GM19239 (cell line): ENCODE measurements around the gene NOL9.
A peak's percentile ranks its signal among the peaks of the same experiment; 100 is the strongest.
"Not testable (repeated sequence)": the region's sequence is repeated elsewhere in the genome, so short reads cannot be mapped to it uniquely, and the experiment has no call there.

ENCODE experiments used
- DNase-seq: peaks from one replicate; pipeline ENCODE4 v3.0.0; 2011; ENCODE audit warnings: low spot score; ENCODE audit not compliant: insufficient read length
- FAIRE-seq: peaks from 2 replicates; lab custom pipeline; 2011; peaks lifted over from hg19 to GRCh38; lab: Jason Lieb, UNC

Gene NOL9

DNA sequence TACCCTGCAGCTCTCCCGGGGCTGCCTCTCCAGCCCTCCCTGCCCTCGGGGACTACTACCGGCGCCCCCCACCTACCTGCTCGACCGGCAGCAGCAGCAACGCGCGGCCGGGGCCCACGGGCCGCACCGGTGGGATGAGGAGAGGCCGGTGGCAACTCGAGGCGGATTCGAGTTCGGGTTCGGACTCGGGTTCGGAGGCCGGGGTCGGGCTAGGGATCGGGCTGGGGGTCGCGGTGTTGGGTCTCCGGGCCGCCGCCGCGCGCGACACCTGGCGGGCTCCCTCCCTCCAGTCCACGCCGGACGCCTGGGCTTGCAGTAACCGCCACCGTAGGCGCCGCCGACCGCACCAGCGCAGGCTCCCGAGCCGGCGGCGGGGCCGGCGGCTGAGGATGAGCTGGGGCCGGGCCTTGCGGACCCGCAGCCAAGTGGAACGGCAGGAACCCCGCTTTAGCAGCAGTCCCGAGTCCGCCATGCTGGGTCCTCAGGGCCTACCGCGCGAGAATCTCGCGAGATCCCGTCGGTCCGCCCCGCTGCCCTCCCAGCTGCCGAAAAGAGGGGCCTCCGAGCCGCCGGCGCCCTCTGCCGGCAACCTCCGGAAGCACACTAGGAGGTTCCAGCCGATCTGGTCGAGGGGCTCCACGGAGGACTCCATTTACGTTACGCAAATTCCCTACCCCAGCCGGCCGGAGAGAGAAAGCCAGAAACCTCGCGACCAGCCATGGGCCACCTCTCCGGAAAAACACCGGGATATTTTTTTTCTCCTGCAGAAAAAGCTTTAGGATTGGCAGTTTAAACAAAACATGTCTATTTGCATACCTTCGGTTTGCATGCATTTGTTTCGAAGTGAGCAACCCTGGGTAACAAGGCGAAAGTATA, at the start of gene NOL9:
Gene NOL9 (minus strand): TSS at position 483 of the 876 bp plus-strand sequence. CDS start 11 bp downstream, at position 472.
- FAIRE-seq, result peak; percentile 92
- peak; percentile 99 for DNase-seq

DNA sequence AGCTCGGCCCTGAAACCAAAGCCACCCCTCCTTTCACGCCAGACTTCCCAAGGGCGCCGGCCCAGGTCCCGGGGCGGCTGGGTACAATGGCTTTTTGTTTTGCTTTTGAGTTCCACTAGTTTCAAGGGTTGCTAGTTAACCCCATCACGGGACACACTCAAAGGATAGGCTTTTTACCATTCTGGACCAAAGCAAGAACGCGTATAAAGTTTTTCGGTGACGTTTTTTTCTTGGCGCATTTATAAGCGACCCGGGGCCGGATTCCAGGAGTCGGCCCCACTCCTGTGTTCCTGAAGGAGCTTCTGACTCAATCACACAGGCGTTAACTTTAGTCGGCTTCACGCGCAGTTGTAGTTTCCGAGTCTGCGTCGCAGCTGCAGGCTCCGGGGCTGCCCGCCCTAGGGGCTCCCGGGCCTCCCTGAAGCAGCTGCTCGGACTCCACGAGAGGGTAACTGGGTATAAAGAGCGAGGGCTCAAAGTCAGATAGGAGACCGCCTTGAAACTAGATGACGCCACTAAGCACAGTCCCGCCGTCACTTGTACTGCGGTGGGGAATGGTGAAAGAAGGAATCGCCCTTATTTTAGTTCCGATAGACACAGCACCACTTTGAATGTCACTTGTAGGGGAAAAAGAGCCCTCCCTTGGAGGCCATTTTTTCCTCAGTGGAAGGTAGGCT, 49.1 kb upstream of the NOL9 start:
- DNase-seq (no peak), FAIRE-seq (peak; percentile 81)

DNA sequence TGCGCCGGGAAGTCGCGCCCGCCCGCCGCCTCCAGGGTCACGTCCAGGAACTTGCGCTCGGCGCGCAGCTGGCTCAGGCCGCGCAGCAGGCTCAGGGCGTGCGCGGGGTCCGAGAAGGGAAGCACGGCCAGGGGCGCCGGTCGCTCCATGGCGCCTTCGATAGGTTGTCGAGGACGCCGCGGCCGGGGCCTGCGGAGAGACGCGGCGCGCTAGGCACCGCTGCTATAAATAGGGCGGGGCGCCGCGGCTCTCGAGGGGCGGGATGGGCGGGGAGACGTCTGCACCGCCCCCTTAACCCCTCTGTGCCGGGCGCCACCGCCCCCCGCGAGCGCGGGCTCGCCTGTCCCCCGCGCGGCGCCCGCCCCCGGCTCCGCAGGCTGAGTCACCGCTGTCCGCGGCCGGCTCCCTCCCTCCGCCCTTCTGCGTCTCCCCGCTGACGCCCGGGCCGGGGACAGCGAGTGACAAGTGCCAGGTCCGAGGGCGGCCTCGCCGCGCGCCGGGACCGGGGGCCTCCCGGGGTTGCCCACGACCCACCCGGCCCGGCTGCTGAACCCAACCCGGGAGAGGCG, 48.4 kb upstream of the NOL9 start, which contains the start of gene KLHL21:
Gene KLHL21 (minus strand): TSS at position 201 of the 569 bp plus-strand sequence. CDS start 52 bp downstream, at position 149.
- FAIRE-seq (no peak), DNase-seq (peak; percentile 76)

DNA sequence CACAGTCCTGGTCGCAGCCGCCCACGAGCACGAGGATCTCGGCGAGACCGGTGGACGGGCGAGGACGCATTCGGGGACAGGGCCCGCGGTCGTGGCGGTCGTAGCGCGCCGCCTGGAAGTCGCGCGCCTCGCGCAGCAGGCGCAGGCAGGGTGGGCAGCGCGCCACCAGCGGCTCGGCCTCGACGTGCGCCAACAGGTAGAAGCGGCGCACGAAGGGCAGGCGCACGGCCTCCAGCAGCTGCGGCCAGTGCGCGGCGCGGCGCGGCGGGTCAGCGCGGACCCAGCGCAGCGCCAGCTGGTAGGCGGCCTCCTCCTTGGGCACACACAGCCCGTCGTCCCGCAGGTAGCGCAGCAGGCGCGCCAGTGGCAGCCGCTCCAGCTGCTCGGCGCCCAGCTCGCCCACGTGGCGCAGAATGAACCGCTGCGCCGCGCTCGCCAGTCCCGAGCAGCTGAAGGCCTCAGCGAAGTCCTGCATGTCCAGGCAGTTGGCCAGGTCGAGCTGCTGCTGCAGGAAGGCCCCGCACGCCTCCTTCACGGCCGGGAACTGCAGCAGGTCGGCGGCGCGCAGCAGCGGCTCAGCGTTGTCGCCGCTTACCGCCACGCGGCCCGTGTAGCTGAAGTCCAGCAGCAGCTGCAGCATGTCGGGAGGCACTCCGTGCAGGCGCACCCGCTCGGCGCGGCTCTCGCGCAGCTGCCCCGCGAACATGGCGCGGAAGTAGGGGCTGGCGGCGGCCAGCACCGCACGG, 47.8 kb upstream of the NOL9 start:
- FAIRE-seq (no peak), DNase-seq (no peak)

DNA sequence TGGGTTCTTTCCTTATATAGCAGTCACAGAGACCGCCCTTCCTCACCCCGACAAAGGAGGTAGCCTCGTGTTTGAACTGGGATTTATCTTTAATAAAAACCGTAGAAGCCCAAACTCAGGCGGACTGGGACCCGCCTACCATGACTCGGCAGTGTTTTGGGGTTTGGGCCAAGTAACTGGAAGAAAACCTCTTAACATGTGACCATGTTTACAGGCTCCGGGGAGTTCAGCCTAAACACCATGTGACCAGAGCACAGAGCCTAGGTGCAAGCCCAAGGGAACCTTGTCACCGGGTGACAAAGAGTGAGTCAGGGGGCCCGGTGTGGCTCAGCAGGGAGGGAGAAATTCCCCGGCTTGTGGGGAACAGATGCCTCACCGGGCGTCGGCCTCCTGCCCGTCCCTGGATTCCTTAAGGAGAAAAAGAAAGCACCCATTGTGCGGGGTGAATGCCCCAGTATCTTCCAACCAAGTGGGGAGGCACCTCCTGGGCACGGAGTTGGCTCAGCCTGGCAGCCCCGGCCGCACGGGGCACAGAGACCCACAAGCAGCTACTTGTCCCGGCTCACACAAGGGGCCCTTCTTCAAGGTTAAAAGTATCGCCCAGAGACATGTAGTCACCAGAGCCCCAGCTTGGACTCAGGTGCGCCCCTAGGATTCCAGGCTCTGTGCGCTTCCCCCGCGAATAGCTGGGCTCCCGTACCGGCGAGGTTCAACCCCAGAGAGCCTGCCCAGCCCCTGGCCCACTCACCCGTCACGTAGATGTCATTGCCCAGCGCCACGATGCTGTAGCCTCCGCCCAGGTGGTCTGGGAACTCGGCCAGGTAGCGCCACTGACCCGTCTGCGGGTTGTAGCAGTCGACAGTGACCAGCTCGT, 47.0 kb upstream of the NOL9 start:
- DNase-seq, result no peak
- peak; percentile 58 for FAIRE-seq

DNA sequence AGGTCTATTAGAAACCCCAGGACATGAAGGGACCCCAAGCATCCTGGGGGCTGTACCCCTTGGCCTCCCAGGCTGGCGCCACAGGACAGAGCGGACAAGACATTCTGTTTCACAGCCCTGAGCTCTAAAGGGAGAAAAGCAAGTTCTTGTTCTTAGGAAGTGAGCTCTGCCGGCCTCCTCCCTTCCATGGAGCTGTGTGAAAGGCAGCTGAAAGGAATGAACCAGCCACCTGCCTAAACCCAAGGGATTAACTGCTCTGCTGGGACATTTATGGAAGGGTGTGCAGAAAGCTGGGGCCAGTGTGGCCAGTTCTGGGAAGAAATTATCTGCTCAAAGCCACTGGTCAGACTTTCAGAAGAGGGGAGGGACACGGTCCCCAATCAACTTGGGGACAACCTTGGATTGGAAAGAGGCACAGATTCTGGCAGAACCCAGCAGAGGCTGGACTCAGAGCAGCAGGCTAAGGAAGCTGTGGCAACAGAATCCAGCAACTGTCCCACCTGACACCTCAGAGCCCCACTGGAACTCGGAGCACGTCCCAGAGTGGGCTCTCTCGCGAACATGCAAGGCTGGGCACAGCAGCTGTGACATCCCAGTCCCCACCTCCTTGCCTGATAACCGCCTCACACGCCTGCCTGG, 46.2 kb upstream of the NOL9 start:
- FAIRE-seq (no peak), DNase-seq (no peak)

DNA sequence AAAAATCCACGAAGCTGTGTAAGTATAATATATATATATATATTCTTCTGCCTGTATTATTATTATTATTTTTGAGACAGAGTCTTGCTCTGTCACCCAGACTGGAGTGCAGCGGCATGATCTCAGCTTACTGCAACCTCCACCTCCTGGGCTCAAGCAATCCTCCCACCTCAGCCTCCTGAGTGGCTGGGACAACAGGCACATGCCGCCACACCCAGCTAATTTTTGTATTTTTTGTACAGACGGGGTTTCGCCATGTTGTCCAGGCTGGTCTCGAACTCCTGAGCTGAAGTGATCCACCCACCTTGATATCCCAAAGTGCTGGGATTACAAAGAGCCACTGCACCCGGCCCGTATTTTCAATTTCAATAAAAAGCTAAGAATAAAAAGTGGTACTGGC, 45.7 kb upstream of the NOL9 start:
- not testable (repeated sequence) for FAIRE-seq, DNase-seq

DNA sequence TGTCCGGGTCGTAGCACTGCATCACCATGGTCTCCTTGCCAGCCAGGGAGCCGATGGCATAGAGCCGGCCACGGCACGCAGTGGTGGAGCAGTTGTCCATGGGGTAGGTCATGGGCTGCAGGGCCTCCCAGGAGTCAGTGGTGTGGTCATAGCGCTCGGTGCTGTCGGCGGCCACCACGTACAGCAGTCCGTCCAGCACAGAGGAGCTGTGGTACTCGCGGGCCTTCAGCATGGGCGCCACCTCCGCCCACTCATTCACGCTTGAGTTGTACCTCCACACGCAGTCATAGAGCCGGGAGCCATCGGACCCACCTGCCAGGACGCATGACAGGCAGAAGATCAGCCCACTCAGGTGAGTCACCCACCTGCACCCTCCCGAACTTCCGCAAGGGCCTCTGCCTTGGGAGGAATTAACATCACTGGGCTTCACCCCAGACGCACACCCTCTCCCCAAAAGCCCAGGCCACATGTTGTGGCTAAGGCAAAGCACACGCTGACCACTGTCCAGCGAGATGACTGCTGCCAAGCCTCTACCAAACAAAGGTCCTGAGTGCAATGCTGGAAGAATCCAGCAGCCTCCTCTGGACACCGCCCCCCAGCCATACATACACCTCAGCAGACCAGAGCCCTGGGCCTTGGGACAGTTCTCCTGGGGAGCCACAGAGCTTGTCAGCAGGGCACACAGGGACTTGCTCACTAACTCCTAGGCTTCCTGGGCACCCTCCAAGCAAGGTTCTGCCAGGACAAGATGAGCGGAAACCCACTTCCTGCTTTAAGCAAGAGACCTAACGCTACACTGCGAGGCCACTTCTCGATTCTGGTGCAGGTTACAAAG, 45.0 kb upstream of the NOL9 start:
- peak; percentile 76 for FAIRE-seq
- DNase-seq, result no peak

DNA sequence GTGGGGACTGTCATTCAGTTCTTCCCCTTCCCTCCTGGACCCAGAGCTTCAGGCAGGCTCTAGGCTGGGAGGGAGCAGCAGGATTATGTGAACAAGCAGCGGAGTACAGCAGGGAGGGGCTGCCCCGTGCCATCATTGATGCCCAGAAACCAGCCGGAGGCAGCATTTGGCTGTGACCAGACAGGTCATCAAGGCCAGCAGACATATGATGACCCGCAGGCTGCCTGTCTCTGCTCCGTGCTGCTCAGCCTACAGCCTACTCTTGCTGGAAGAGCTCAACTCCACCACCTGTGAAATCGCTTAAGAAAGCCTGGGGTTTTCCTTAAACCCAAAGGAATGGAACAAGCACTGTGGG, 43.4 kb upstream of the NOL9 start:
- DNase-seq (no peak), FAIRE-seq (no peak)

DNA sequence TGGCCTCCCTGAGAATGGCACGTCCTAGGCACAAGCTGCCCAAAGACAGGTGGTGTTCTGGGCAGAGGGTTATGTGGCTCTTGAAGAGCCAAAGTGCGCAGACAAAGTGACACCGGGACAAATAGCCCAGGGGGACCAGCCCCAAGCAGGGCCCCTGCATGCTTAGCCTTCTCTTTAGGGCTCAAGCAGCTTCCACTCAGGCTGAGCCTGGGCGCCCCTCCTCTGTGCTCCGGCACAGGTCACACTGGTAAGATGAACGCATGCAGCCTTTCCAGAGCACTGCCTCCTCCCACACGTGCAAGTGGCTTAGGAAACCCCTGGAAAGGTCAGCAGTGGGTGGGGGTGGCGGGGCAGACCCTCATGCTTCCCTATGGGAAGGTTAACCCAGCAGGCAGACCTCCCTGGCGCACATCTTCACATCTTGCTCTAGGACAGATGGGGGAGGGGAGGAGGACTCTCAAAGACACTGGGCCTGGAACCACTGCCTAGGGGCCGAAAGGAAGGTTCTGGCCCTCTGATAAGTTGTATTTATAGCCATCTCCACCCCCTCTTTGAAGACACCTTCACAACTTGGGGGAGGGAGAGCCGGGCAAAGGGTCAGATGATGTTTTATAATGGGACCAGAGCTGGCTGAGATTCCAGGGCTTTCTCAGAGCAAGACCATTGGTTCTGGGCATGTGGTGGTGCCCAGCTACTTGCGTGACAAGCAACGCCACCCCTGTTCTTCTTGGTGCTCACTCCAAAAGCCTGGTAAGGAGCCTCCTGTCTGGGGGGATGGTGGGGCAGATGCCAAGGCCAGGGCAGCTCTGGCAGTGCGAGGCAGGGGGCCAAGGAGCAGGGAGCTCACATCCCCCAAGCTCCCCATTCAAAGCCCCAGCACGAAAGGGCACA, 42.8 kb upstream of the NOL9 start:
- no peak for DNase-seq
- FAIRE-seq, result no peak

DNA sequence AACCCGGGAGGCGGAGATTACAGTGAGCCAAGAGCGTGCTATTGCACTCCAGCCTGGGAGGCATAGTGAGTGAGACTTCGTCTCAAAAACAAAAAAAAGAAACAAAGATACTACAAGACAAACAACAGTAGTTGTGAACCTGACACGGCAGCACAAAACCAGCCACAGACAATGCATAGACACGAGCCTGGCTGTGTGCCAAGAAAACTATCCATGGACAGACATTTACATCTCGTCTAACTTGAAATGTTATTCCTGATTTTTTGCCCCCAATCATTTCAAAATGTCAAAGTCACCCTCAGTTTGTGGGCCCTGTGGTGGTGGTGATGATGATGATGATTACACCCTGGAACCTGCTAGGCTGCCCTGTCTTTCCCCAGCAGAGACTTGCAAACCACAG, 42.0 kb upstream of the NOL9 start:
- FAIRE-seq (no peak), DNase-seq (no peak)

DNA sequence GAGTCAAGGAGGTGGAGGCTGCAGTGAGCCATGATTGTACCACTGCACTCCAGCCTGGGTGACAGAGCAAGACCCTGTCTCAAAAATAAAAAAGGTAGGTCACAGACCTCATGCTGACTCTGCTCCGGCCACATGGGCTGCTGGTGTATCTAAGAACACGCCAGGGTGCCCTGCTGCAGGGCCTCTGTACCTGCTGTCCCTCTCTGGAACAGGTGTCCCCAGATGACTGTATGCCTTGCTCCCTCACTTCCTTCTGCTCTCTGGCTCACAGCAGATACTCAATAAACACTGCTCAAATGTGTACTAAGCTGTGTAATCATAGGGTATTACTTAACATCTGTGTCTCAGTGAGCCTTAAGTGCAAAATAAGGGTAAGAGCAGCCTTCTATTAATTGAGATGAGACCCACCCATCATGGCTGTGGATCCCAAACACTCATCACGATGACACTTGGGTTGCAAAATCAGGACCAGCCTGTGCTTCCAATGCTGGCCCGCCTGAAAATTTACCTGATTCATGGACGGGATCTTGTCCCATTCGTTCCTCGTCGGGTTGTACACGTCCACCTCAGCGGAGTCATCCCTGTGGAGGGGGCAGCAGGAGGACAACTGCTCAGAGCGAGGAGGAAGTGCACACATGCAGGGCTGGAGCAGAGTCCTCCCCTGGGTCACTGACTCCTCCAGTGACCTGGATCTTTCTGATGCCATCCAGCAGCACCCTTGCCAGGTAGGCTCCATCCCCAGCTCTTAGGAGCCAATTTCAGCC, 40.8 kb upstream of the NOL9 start:
- FAIRE-seq (no peak), DNase-seq (no peak)

DNA sequence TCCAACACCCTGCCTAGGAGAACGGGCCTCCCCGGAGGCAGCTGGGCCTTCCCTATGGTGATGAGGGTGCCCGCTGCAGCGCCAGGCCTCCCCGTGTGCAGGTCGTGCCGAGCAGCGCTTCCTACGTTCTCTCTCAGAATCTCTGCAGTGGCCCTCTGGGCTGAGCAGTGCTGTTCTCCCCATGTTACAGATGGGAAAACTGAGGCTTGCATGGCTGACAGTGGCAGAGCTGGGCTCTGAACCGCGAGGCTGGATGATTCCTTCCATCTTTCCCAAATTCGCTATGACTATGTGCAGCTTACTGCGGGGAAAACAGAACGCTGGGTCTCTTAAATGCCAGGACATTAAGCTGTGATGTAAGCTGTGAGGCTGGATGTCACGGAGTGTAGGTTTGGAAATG, 39.5 kb upstream of the NOL9 start:
- no peak for DNase-seq
- FAIRE-seq, result no peak

DNA sequence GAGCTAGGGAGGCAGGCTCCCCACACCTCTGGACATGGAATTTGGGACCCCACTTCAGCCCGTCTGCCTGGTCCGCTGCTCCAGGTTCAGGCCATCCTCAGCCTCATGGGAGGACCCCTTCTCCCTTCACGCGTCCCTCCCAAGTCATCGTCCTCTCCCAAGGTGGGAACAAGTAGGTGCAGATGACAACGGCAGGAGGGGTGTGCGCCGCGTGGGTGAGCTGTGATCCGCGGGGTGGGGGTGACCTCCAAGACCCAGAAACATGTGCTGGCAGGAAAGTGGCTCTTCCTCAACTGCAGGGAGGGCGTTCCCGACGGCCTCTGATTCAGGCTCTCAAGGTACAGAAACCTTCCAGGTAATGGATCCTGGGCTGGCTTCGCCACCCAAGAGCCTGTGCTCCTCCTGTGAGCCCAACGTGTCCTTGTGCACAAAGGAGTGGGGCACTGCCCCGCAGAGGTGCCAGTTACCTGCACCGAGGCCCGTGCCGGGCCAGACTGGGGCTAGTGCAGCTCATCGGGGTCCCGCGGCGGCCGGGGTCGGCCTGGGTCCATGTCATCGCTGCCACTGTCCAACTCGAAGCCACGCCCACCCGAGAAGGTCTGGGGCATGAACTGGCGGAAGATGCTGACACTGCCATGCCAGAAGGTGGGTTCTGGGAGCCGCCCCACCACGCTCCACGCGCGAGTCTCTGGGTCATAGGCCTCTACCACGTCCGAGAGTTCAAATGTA, 38.7 kb upstream of the NOL9 start:
- FAIRE-seq, result no peak
- no peak for DNase-seq

DNA sequence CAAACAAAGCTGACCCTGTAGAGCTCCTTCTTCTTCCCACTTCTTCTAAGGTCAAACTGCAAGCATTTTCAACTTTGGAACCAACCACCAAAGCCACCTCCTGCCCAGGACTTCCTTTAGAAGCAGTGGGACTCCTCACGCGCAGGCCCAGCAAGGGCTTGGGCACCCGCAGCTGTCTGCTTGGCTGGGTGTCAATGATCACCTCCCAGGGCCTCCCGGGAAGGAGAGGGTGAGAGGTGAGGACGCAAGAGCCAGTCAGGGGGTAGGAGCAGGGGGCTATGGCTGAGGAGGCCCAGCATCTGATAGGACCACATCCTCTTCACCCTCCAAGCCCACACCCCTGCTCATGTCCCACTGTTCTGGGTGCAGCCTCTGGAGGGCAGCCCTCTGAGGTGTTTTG, 38.1 kb upstream of the NOL9 start:
- DNase-seq (no peak), FAIRE-seq (no peak)

DNA sequence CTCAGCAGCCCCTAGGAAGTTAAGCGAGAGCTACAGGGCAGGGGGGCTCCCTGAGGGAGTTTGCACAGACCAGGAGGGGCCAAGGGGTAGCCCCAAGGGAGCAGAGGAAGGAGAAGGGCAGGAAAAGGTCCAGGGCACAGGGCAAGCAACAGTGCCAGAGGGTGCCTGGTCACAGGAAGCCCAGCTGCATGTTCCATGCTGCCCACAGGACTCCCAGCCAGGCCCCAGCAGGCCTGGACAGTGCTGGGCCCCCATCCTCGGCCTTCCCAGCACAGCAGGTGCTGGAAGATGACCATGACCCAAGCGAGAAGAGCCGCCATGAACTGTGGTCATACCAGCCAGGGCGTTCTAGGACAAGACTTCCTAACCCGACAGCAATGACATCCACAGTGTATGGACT, 37.3 kb upstream of the NOL9 start:
- DNase-seq (no peak), FAIRE-seq (no peak)
